AG09319 (cell line): ENCODE results near the gene GPR32.

Experiments
- DNase-seq: peaks from one replicate; pipeline ENCODE4 v3.0.0-alpha.2; 2010; ENCODE audit warnings: low read depth; ENCODE audit errors: extremely low read depth
- TF ChIP-seq, protein P1 (sequence below): IDR thresholded peaks from 2 replicates; pipeline ENCODE4 v1.5.1; 2011; ENCODE audit warnings: low read depth, mild to moderate bottlenecking, inconsistent platforms, low read length, moderate library complexity

The GPR32 gene

DNA sequence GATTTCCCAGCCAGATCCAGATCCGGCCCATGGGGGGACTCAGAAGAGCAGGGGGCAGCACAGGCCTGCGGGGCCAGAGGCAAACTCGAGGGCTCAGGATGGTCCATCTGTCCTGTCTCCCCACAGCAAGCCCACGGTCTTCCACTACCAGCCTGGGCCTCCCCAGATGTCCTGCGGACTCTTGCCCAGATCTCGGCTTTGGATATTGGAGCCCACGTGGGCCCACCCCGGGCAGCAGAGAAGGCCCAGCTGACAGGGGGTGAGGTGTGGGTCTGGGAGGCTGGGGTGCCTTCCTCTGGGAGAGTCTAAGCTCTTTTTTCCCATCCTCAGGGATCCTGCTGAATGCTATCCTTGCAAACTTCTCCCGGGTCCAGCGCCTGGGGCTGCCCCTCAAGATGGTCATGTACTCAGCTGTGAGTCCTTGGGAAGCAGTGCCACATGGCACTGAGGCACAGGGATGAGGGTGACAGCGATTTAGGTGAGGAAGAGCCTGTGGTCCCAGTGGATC is 23.3 kb downstream of the GPR32 start:
- no peak for DNase-seq
- TF ChIP-seq, protein P1, sequence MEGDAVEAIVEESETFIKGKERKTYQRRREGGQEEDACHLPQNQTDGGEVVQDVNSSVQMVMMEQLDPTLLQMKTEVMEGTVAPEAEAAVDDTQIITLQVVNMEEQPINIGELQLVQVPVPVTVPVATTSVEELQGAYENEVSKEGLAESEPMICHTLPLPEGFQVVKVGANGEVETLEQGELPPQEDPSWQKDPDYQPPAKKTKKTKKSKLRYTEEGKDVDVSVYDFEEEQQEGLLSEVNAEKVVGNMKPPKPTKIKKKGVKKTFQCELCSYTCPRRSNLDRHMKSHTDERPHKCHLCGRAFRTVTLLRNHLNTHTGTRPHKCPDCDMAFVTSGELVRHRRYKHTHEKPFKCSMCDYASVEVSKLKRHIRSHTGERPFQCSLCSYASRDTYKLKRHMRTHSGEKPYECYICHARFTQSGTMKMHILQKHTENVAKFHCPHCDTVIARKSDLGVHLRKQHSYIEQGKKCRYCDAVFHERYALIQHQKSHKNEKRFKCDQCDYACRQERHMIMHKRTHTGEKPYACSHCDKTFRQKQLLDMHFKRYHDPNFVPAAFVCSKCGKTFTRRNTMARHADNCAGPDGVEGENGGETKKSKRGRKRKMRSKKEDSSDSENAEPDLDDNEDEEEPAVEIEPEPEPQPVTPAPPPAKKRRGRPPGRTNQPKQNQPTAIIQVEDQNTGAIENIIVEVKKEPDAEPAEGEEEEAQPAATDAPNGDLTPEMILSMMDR = no peak

DNA sequence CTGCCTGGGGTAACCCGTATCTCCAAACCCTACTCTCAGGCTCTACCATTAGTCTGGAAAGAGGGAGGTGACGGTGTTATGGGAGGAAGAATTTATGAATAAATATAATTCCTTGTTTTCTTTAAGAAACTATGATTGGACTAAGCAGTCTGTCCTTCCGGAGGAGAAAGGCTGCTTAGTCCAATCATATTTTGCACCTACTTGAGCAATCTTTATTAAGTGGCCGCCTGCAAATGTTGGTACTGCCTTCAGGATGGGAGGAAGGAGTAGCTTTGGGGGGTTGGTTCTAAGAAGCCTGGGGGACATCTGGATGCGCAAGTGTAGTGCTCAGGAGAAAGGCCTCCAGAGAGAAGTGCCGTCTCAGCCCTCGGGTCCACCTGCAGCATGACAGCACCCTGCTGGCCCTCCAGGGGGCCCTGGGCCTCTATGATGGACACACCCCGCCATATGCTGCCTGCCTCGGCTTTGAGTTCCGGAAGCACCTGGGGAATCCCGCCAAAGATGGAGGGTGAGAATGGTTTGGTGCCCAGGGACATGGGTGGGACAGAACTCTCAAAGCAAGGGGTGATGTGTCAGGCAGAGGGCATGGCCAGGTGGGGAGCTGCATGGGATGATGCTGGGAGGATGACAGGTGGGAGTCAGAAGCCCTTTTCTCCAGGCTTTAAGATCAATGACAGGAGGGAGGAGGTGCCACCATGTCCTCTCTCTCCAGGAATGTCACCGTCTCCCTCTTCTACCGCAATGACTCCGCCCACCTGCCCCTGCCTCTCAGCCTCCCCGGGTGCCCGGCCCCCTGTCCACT is 24.0 kb downstream of the GPR32 start:
- DNase-seq = no peak
- TF ChIP-seq, protein P1 = no peak

- no peak for DNase-seq
- TF ChIP-seq, protein P1 = no peak
Observed at GRCh38 chr19:50794876-50795663, 24.8 kb downstream of the GPR32 start.

GRCh38 chr19:50795664-50796073 is 25.4 kb downstream of the GPR32 start:
- TF ChIP-seq, protein P1 = no peak
- no peak for DNase-seq

DNA sequence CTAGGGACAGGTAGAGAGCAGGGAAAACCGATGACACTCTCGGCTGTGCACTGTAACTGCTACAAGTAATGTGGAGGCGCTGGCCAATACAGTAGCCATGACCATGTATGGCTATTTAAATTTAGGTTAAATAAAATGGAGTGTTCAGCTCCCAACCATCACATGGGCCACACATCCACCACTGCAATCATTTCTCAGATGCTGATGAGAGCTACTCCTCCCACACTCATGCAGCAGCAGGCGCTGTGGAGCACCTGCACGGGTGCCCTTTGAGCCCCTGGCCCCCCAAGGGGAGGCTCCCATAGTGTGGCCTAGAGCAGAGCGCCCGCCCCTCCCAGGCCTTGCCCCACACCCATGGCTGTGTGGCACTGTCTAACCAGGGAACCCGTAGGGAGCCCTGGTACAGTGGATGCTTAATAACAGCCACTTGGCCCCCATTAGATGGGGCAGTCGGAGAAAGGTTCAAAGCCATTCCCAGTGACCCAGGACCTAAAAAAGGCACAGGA is 25.9 kb downstream of the GPR32 start:
- no peak for DNase-seq
- TF ChIP-seq, protein P1 = no peak

GRCh38 chr19:50796634-50797428 is 26.6 kb downstream of the GPR32 start:
- TF ChIP-seq, protein P1 = no peak
- DNase-seq = no peak
